ENCODE measurements around the gene BMPR1B.
"Not testable (repeated sequence)": the region's sequence is repeated elsewhere in the genome, so short reads cannot be mapped to it uniquely, and the experiment has no call there.

The BMPR1B gene

DNA sequence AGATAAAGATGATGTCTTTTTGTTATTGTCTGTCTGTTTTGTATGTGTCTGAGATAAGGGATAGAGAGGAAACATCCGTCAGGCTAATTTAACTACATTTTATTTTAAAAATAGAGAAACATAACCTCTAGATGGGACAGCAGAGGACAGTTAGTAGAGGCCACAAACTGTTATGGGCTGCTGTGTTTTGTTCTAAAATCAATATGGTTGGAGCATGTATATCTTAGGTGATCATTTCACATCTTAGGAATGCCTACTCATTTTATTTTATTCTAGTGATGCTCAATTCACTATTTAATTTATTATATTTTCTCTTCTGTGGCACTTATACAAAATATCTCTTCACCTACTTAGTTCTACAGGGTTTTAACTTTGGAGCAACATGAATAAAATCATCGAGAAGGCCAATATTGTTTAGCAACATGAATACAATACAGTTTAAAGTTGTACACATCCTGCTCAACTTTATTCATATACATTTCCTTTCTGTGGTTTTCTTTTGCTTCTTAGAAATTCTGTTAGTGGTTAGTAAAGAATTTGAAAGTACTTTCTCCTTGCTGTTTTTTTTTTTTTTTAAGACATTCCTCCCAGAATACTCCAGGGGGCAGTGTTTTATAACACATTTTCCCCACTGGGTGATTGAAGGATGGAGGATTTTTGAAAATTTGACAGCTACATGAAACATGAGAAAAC, 398.1 kb downstream of the BMPR1B start:
- H3K4me3 ChIP-seq (ENCODE audit: low read depth in 1 of 2, low read length in 2 of 2) = no peak overlapping the region
- H3K9me3 ChIP-seq (ENCODE audit: control insufficient read depth in 1 of 2, low read length in 2 of 2) = no peaks in the 10 kb centered on the region
- no peaks in the 10 kb centered on the region for H3K4me1 ChIP-seq (ENCODE audit: control insufficient read depth in 1 of 2, insufficient read depth in 2 of 2, low read length in 2 of 2)
- no peak overlapping the region for H3K27ac ChIP-seq (ENCODE audit: low read length)
- H3K27me3 ChIP-seq (ENCODE audit: low read depth, low read length) = no peaks in the 10 kb centered on the region
- H3K36me3 ChIP-seq (ENCODE audit: control insufficient read depth in 1 of 2, insufficient read depth in 2 of 2, low read length in 2 of 2) = no peaks in the 10 kb centered on the region

DNA sequence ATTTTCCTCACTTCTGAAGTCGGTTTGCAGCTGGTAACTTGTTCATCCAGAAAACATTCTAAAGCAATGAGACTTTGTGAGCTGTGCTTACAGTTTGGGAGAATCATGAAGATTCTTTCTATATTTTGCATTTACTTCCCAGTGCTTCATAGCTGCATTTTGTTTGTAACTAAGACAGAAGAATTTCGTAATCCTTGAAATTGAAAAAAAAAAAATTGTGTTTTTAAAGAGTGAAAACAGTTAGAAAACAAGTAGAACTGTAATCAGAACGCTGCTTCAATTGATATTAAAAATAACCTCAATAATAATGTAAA, 398.7 kb downstream of the BMPR1B start:
- Histone ChIP-seq H3K4me3 (ENCODE audit: low read depth in 1 of 2, low read length in 2 of 2) (no peak overlapping the region), H3K27ac (ENCODE audit: low read length) (no peak overlapping the region), H3K4me1 (ENCODE audit: control insufficient read depth in 1 of 2, insufficient read depth in 2 of 2, low read length in 2 of 2) (no peaks in the 10 kb centered on the region), H3K27me3 (ENCODE audit: low read depth, low read length) (no peaks in the 10 kb centered on the region), H3K36me3 (ENCODE audit: control insufficient read depth in 1 of 2, insufficient read depth in 2 of 2, low read length in 2 of 2) (no peaks in the 10 kb centered on the region), H3K9me3 (ENCODE audit: control insufficient read depth in 1 of 2, low read length in 2 of 2) (no peaks in the 10 kb centered on the region)

DNA sequence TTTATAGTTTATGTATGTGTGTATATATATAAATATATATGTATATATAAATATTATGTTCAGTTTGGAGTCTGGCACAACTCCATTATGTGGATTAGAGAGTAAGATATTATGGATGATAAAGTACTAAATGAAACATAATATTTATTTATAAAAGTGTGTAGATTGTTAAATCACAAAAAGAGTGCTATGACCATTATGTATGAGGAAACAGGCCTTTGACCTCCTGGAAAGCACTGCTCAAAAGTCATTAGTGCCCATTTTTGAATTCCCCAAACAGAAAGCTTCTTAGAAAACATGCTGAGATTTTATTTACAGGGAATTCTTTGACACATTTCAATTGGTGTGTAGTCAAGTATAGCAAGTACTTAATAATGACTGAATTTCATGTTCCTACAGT, 399.8 kb downstream of the BMPR1B start:
- Histone ChIP-seq H3K9me3 (ENCODE audit: control insufficient read depth in 1 of 2, low read length in 2 of 2) (no peaks in the 10 kb centered on the region), H3K4me3 (ENCODE audit: low read depth in 1 of 2, low read length in 2 of 2) (no peak overlapping the region), H3K36me3 (ENCODE audit: control insufficient read depth in 1 of 2, insufficient read depth in 2 of 2, low read length in 2 of 2) (no peaks in the 10 kb centered on the region), H3K27me3 (ENCODE audit: low read depth, low read length) (no peaks in the 10 kb centered on the region), H3K4me1 (ENCODE audit: control insufficient read depth in 1 of 2, insufficient read depth in 2 of 2, low read length in 2 of 2) (no peaks in the 10 kb centered on the region), H3K27ac (ENCODE audit: low read length) (no peak overlapping the region)

DNA sequence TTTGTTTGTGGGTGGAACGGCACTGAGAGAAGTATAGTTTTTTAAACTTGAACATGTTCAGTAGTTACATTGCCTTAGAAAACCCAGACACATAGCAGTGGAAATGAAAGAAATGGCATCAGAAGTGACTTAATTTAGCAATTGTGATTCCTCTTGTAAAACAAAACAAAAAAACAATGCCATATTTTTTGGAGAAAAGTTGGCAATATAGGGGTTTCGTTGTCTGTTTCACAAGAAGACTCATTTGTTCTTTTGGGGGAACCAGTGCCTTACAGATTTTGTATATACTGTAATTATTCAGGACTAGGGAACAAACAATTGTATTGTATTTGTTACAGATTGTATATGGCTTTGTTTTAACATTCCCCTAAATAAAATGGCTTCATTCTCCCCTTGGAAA, 400.3 kb downstream of the BMPR1B start:
- no peaks in the 10 kb centered on the region for H3K36me3 ChIP-seq (ENCODE audit: control insufficient read depth in 1 of 2, insufficient read depth in 2 of 2, low read length in 2 of 2)
- H3K27me3 ChIP-seq (ENCODE audit: low read depth, low read length) = no peaks in the 10 kb centered on the region
- H3K4me3 ChIP-seq (ENCODE audit: low read depth in 1 of 2, low read length in 2 of 2) = no peak overlapping the region
- no peak overlapping the region for H3K27ac ChIP-seq (ENCODE audit: low read length)
- H3K9me3 ChIP-seq (ENCODE audit: control insufficient read depth in 1 of 2, low read length in 2 of 2) = no peaks in the 10 kb centered on the region
- H3K4me1 ChIP-seq (ENCODE audit: control insufficient read depth in 1 of 2, insufficient read depth in 2 of 2, low read length in 2 of 2) = no peaks in the 10 kb centered on the region

DNA sequence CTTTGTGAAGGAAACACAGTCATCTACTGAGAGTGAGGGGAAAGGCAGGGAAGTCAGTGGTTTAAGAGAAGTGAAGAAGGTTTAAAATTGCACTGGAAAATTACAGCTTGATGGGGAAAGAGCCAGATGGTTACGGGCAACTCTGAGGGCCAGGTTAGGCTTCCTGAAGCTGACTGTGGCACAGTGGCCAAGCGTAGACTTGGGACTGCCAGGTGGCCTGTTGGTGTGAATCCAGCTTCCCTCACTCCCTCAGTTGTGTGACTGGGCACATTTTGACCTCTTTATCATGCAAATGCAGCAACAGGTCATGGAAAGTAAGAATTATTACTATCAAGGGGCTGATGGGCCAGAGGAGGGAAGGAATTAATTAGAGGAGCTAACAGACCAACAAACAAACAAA, 400.9 kb downstream of the BMPR1B start:
- Histone ChIP-seq H3K27ac (ENCODE audit: low read length) (no peak overlapping the region), H3K27me3 (ENCODE audit: low read depth, low read length) (no peaks in the 10 kb centered on the region), H3K4me1 (ENCODE audit: control insufficient read depth in 1 of 2, insufficient read depth in 2 of 2, low read length in 2 of 2) (no peaks in the 10 kb centered on the region), H3K4me3 (ENCODE audit: low read depth in 1 of 2, low read length in 2 of 2) (no peak overlapping the region), H3K9me3 (ENCODE audit: control insufficient read depth in 1 of 2, low read length in 2 of 2) (no peaks in the 10 kb centered on the region), H3K36me3 (ENCODE audit: control insufficient read depth in 1 of 2, insufficient read depth in 2 of 2, low read length in 2 of 2) (no peaks in the 10 kb centered on the region)

DNA sequence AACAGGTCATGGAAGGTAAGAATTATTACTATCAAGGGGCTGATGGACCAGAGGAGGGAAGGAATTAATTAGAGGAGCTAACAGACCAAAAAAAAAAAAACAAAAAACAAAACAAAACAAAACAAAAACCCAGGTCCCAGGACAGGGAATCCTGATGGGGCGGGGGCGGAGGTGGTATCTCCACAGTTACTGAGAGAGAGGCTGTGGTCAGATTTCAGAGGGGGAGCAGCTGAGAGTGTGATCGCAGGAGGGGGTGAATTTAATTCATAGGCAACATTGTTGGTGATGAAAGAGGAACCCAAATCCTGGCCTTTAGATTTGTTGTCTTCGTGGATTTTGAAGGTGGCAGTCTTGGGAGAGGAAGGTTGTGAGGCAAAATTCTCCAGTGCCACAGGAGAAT, 401.6 kb downstream of the BMPR1B start:
- H3K4me3 ChIP-seq (ENCODE audit: low read depth in 1 of 2, low read length in 2 of 2) = no peak overlapping the region
- H3K9me3 ChIP-seq (ENCODE audit: control insufficient read depth in 1 of 2, low read length in 2 of 2) = no peaks in the 10 kb centered on the region
- no peak overlapping the region for H3K27ac ChIP-seq (ENCODE audit: low read length)
- no peaks in the 10 kb centered on the region for H3K27me3 ChIP-seq (ENCODE audit: low read depth, low read length)
- no peaks in the 10 kb centered on the region for H3K36me3 ChIP-seq (ENCODE audit: control insufficient read depth in 1 of 2, insufficient read depth in 2 of 2, low read length in 2 of 2)
- no peaks in the 10 kb centered on the region for H3K4me1 ChIP-seq (ENCODE audit: control insufficient read depth in 1 of 2, insufficient read depth in 2 of 2, low read length in 2 of 2)

DNA sequence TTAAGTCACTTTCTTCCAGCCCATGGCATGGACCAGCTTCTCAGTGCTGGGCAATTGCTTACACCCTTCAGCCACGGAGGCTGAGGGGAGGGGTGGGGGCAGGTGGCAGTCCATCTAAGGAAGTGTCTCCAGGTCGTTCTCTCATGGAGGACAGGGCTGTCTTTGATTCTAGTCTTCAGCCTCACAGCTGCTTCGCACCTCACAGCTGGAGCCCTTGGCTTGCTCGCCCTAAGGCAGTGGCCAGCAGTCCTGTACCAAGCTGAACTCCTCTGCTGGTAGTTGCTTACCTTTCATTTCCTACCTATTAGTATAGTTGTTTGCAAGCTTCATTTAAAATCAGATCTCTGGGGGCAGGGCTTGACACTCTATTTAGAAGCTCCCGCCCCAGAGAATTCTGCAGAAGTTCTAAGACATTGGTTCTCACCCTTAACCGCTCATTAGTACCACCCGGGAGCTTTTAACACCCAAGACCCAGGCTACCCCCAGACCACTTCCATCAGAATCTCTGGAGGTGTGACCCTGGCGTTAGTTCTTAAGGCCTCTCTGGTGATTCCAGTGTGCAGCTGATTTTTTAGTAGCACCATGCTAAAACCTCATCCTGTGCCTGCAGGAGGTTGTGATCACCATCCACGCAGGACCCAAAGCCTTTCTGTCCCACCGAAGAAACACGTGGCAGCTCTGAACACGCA, 404.2 kb downstream of the BMPR1B start:
- Histone ChIP-seq H3K27me3 (ENCODE audit: low read depth, low read length) (no peaks in the 10 kb centered on the region), H3K36me3 (ENCODE audit: control insufficient read depth in 1 of 2, insufficient read depth in 2 of 2, low read length in 2 of 2) (no peaks in the 10 kb centered on the region), H3K9me3 (ENCODE audit: control insufficient read depth in 1 of 2, low read length in 2 of 2) (no peaks in the 10 kb centered on the region), H3K27ac (ENCODE audit: low read length) (no peak overlapping the region), H3K4me1 (ENCODE audit: control insufficient read depth in 1 of 2, insufficient read depth in 2 of 2, low read length in 2 of 2) (no peaks in the 10 kb centered on the region), H3K4me3 (ENCODE audit: low read depth in 1 of 2, low read length in 2 of 2) (no peak overlapping the region)

DNA sequence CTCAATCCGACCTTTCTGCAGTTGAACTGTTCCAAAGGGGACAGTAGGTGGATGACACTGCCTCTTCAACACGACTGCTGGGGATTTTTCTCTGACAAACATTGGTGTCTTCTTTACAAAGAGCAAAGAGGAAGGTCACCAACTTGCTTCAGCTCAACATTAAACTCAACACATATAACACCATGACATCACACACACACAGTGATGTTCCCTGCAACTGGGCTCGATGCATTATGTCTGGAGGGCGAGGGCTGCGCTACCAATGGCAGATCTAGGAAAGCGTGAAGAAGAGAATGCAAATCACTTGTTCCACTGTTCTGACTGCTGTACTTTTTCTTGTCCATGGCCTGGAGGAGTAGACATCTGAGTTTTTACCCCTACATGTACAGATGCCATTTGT, 405.1 kb downstream of the BMPR1B start:
- H3K4me1 ChIP-seq (ENCODE audit: control insufficient read depth in 1 of 2, insufficient read depth in 2 of 2, low read length in 2 of 2) = no peaks in the 10 kb centered on the region
- H3K4me3 ChIP-seq (ENCODE audit: low read depth in 1 of 2, low read length in 2 of 2) = no peak overlapping the region
- H3K36me3 ChIP-seq (ENCODE audit: control insufficient read depth in 1 of 2, insufficient read depth in 2 of 2, low read length in 2 of 2) = no peaks in the 10 kb centered on the region
- no peak overlapping the region for H3K27ac ChIP-seq (ENCODE audit: low read length)
- no peaks in the 10 kb centered on the region for H3K27me3 ChIP-seq (ENCODE audit: low read depth, low read length)
- no peaks in the 10 kb centered on the region for H3K9me3 ChIP-seq (ENCODE audit: control insufficient read depth in 1 of 2, low read length in 2 of 2)

DNA sequence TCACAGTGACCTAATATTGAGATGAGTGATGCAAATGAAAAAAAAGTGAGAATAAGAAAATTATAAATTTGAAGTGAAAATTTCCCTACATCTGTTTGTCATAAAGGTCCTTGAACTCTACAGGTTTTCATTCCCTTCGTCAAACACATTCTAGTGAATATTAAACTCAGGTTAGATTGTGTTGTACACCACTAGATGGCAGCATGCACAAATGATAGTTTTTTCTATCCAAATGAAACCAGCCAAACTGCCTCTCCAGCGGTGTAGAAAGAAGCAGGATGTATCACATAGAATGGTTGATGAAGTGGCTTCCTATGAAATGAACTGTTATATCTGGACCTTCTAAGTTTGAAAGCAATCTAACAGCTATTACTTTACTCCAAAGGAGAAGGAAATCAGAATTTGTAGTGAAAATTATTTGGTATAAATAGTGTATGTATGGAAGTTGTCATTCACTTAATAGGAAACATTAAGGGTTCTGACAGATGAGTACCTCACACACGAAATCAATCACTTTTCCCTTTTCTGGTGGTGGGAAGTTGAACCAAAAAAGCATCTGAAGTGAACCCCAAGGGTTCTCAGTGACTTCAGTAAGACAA, 408.3 kb downstream of the BMPR1B start:
- Histone ChIP-seq H3K9me3 (ENCODE audit: control insufficient read depth in 1 of 2, low read length in 2 of 2) (no peaks in the 10 kb centered on the region), H3K4me3 (ENCODE audit: low read depth in 1 of 2, low read length in 2 of 2) (no peak overlapping the region), H3K4me1 (ENCODE audit: control insufficient read depth in 1 of 2, insufficient read depth in 2 of 2, low read length in 2 of 2) (no peaks in the 10 kb centered on the region), H3K27ac (ENCODE audit: low read length) (no peak overlapping the region), H3K27me3 (ENCODE audit: low read depth, low read length) (no peaks in the 10 kb centered on the region), H3K36me3 (ENCODE audit: control insufficient read depth in 1 of 2, insufficient read depth in 2 of 2, low read length in 2 of 2) (no peaks in the 10 kb centered on the region)

DNA sequence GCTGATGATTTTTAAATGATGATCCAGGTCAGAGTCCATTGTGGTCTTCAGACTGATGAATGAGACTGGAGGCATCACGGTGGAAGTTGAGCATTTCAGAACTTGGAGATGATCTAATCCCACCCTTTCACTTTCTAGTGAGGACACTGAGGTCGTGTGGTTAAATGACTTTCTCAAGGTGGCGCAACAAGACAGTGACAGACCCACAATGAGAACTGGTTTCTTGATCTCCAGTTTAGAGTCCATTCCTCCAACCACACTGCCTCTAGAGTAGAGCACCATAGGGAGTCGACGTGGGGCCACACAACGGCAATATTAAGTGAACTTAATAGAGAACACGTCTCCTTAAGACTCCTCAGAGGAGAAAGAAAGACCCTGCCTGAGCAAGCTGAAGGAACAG, 410.1 kb downstream of the BMPR1B start:
- H3K9me3 ChIP-seq (ENCODE audit: control insufficient read depth in 1 of 2, low read length in 2 of 2) = no peaks in the 10 kb centered on the region
- no peaks in the 10 kb centered on the region for H3K4me1 ChIP-seq (ENCODE audit: control insufficient read depth in 1 of 2, insufficient read depth in 2 of 2, low read length in 2 of 2)
- H3K4me3 ChIP-seq (ENCODE audit: low read depth in 1 of 2, low read length in 2 of 2) = no peak overlapping the region
- H3K36me3 ChIP-seq (ENCODE audit: control insufficient read depth in 1 of 2, insufficient read depth in 2 of 2, low read length in 2 of 2) = no peaks in the 10 kb centered on the region
- no peak overlapping the region for H3K27ac ChIP-seq (ENCODE audit: low read length)
- no peaks in the 10 kb centered on the region for H3K27me3 ChIP-seq (ENCODE audit: low read depth, low read length)

DNA sequence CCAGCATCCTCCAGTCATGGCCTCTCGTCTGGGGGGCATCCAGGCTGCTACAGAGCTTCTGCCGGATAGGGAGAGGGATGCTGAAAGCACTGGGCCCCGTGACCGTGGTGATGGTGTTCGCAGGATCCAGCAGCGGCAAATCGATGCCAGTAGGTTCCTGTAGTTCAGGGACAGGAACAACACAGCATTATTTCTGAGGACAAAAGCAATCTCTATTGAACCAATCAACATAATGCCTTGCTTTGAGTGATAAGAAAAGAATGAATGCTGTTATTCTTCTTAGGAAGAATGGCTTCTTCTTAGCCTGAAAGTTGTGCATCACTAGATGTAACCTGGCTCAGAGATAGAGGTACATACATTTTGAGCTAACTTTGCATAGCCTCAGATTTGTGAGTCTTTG, 412.4 kb downstream of the BMPR1B start:
- Histone ChIP-seq H3K4me3 (ENCODE audit: low read depth in 1 of 2, low read length in 2 of 2) (no peak overlapping the region), H3K9me3 (ENCODE audit: control insufficient read depth in 1 of 2, low read length in 2 of 2) (no peaks in the 10 kb centered on the region), H3K4me1 (ENCODE audit: control insufficient read depth in 1 of 2, insufficient read depth in 2 of 2, low read length in 2 of 2) (no peaks in the 10 kb centered on the region), H3K27ac (ENCODE audit: low read length) (no peak overlapping the region), H3K27me3 (ENCODE audit: low read depth, low read length) (no peaks in the 10 kb centered on the region), H3K36me3 (ENCODE audit: control insufficient read depth in 1 of 2, insufficient read depth in 2 of 2, low read length in 2 of 2) (no peaks in the 10 kb centered on the region)

DNA sequence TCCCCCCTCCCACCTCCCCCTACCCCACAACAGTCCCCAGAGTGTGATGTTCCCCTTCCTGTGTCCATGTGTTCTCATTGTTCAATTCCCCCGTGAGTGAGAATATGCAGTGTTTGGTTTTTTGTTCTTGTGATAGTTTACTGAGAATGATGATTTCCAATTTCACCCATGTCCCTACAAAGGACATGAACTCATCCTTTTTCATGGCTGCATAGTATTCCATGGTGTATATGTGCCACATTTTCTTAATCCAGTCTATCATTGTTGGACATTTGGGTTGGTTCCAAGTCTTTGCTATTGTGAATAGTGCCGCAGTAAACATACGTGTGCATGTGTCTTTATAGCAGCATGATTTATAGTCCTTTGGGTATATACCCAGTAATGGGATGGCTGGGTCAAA, 413.6 kb downstream of the BMPR1B start:
- not testable (repeated sequence) for H3K4me1 ChIP-seq (ENCODE audit: control insufficient read depth in 1 of 2, insufficient read depth in 2 of 2, low read length in 2 of 2); H3K27ac ChIP-seq (ENCODE audit: low read length); H3K36me3 ChIP-seq (ENCODE audit: control insufficient read depth in 1 of 2, insufficient read depth in 2 of 2, low read length in 2 of 2); H3K9me3 ChIP-seq (ENCODE audit: control insufficient read depth in 1 of 2, low read length in 2 of 2); H3K4me3 ChIP-seq (ENCODE audit: low read depth in 1 of 2, low read length in 2 of 2); H3K27me3 ChIP-seq (ENCODE audit: low read depth, low read length)
